Stomach (tissue), 9 donors: ENCODE measurements around the gene KCNQ1. TPM values are rescaled to one million over a fixed set of nuclear protein-coding genes. Genes with fewer than 3 reads are reported as not detected.

Experiments used
- DNase-seq, 2 donors: peaks; one replicate each; pipeline versions ENCODE4 v3.0.0 to v3.0.0-alpha.2; 2013 to 2019
- H3K27ac ChIP-seq, 5 donors: fragments of 200-600 bp in 4 of 5; sonication (generic) in 4 of 5; one replicate each; pipeline ENCODE4 v1.5.1; 2013 to 2019; ENCODE audit warnings: mild to moderate bottlenecking in 1 of 5, moderate library complexity in 1 of 5
- H3K27me3 ChIP-seq, 3 donors: fragments of 200-600 bp; sonication (generic); one replicate each; pipeline ENCODE4 v1.5.1; 2017 to 2019; ENCODE audit warnings: mixed run types in 1 of 3
- H3K36me3 ChIP-seq, 4 donors: fragments of 200-600 bp; sonication (generic); 1 replicate in 3 of 4; 2 replicates in 1 of 4; pipeline ENCODE4 v1.5.1; 2016 to 2019
- H3K4me1 ChIP-seq, 4 donors: fragments of 200-600 bp; sonication (generic); one replicate each; pipeline ENCODE4 v1.5.1; 2016 to 2019
- H3K4me3 ChIP-seq, 4 donors: fragments of 200-600 bp; sonication (generic) in 3 of 4; one replicate each; pipeline ENCODE4 v1.5.1; 2016 to 2019; ENCODE audit warnings: mild to moderate bottlenecking in 1 of 4
- H3K9me3 ChIP-seq, 4 donors: fragments of 200-600 bp; sonication (generic); one replicate each; pipeline ENCODE4 v1.5.1; 2016 to 2019
- EP300 ChIP-seq: sonication (generic); formaldehyde crosslinking; IDR thresholded peaks from one replicate; pipeline ENCODE4 v1.6.1; 2017; ENCODE audit warnings: antibody characterized with exemption
- POLR2A ChIP-seq, 4 donors: fragments of 450-650 bp; IDR thresholded peaks; one replicate each; pipeline ENCODE4 v1.6.1; 2016; ENCODE audit warnings: antibody characterized with exemption in 4 of 4, control low read depth in 2 of 4, mild to moderate bottlenecking in 1 of 4, moderate library complexity in 1 of 4
- POLR2AphosphoS5 ChIP-seq, 3 donors: sonication (generic); formaldehyde crosslinking; IDR thresholded peaks; one replicate each; pipeline ENCODE4 v1.6.1; 2016; ENCODE audit warnings: antibody characterized with exemption in 3 of 3
- WGBS, 5 donors: extraction: QIAGEN DNeasy Blood & Tissue Kit in 3 of 5; methylation state at CpG; one replicate each; pipeline versions ENCODE4 v1.1.5 to v1.1.7; 2013 to 2018; 5-methylcytosine and 5-hydroxymethylcytosine counted together
- intact Hi-C: fragments of 100-400 bp; cut with DNase I; formaldehyde crosslinking; loops from one replicate; pipeline ENCODE4 v1.15.1; 2023; ENCODE audit warnings: low total_unique reads
- polyA plus RNA-seq, 3 donors: library from polyadenylated mRNA; stranded (reverse); fragments of 200-250 nt; gene quantifications; one replicate each; pipeline ENCODE4 v1.2.3, GENCODE V29; 2013
- total RNA-seq, 5 donors: library from RNA; depleted of rRNA; stranded (reverse); fragments of >200 nt; gene quantifications; one replicate each; pipeline versions ENCODE4 v1.1.0 to v1.2.3, GENCODE V29; 2014 to 2016
- TF ChIP-seq, protein P1 (sequence below), 7 experiments: fragments of 450-650 bp in 4 of 7; fragments of 200-600 bp in 3 of 7; sonication (generic) in 3 of 7; IDR thresholded peaks; one replicate each; pipeline ENCODE4 v1.5.1; 2016 to 2019; ENCODE audit warnings: antibody characterized with exemption in 7 of 7, control low read depth in 2 of 7, mild to moderate bottlenecking in 1 of 7
- donor health status: healthy with polysubstance abuse.
- donor health status: Bipolar disorder and iron deficiency.
- donor health status: healthy.

KCNQ1 gene
- total and polyA plus RNA-seq, 8 donors = 12.1 to 155 (median 49.0) TPM

DNA sequence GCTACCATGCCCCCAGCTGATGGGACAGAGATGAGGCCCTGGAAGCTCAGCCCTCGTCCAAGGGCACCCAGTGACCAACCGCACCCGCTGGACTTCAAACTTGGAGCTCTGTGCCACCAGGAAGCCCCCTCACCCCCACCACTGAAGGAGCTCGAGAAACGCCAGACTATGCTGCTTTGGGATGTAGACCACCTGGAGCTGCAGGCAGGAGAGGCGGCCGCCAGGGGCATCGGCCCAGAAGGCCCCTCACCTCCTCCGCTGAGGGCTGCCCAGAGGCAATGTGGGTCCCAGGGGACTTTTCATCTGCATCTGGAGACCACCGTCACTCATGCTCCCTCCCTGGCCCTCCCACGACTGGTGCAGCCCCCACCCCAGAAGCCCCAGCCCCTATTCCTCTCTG is 412.5 kb downstream of the KCNQ1 start:
- DNase-seq = no peak
- TF ChIP-seq EP300 (no peak), POLR2A (IDR thresholded peaks at IDR 0.05) (no peak), POLR2AphosphoS5 (IDR thresholded peaks at IDR 0.05) (no peak)
- TF ChIP-seq, protein P1, sequence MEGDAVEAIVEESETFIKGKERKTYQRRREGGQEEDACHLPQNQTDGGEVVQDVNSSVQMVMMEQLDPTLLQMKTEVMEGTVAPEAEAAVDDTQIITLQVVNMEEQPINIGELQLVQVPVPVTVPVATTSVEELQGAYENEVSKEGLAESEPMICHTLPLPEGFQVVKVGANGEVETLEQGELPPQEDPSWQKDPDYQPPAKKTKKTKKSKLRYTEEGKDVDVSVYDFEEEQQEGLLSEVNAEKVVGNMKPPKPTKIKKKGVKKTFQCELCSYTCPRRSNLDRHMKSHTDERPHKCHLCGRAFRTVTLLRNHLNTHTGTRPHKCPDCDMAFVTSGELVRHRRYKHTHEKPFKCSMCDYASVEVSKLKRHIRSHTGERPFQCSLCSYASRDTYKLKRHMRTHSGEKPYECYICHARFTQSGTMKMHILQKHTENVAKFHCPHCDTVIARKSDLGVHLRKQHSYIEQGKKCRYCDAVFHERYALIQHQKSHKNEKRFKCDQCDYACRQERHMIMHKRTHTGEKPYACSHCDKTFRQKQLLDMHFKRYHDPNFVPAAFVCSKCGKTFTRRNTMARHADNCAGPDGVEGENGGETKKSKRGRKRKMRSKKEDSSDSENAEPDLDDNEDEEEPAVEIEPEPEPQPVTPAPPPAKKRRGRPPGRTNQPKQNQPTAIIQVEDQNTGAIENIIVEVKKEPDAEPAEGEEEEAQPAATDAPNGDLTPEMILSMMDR (IDR thresholded peaks at IDR 0.05) = no peak
- no peaks in the 10 kb centered on the region for H3K9me3 ChIP-seq
- 85 to 87% (median 87%) methylated on average over 8 to 11 of the region's 11 CpGs for WGBS, 5 donors
- H3K36me3 ChIP-seq = no peaks in the 10 kb centered on the region
- H3K4me3 ChIP-seq = no peak overlapping the region
- intact Hi-C loops = no loop called here
- H3K27me3 ChIP-seq = peaks cover 0 to 22% (median 4%) of the 10 kb centered on the region in 3 donors
- peaks cover 2 to 4% (median 3%) of the 10 kb centered on the region in 4 donors for H3K4me1 ChIP-seq
- H3K27ac ChIP-seq = no peak overlapping the region

DNA sequence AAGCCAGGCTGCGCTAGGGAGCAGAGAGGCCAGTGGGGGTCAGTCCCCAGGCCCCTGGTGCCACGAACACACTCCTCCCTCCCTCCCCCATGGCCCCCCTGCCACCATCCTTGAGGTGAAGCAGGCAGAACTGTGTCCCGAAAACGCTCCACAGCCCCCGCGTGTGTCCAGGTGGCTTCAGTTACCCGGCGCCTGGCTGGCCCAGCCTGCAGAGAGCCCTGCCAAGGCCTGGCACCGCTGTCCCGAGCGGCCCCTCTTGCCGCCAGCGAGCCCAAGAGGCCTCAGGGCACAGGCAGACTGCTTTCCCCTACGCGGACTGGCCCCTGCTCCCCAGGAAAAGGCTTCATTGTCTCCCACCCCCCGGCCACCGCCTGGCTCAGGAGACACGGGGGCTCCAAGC is 413.1 kb downstream of the KCNQ1 start:
- TF ChIP-seq, protein P1 (IDR thresholded peaks at IDR 0.05) = no peak
- TF ChIP-seq POLR2AphosphoS5 (IDR thresholded peaks at IDR 0.05) = no peak
- TF ChIP-seq POLR2A (IDR thresholded peaks at IDR 0.05) = no peak
- no peak for TF ChIP-seq EP300
- no peaks in the 10 kb centered on the region for H3K36me3 ChIP-seq
- H3K27me3 ChIP-seq = peaks cover 0 to 28% (median 9%) of the 10 kb centered on the region in 3 donors
- WGBS, 5 donors = 78 to 94% (median 86%) methylated on average over 9 to 18 of the region's 18 CpGs
- H3K27ac ChIP-seq = no peak overlapping the region
- peaks cover 8 to 11% (median 9%) of the 10 kb centered on the region in 4 donors for H3K4me1 ChIP-seq
- no peak overlapping the region for H3K4me3 ChIP-seq
- H3K9me3 ChIP-seq = no peaks in the 10 kb centered on the region
- intact Hi-C loops = no loop called here
- no peak for DNase-seq

DNA sequence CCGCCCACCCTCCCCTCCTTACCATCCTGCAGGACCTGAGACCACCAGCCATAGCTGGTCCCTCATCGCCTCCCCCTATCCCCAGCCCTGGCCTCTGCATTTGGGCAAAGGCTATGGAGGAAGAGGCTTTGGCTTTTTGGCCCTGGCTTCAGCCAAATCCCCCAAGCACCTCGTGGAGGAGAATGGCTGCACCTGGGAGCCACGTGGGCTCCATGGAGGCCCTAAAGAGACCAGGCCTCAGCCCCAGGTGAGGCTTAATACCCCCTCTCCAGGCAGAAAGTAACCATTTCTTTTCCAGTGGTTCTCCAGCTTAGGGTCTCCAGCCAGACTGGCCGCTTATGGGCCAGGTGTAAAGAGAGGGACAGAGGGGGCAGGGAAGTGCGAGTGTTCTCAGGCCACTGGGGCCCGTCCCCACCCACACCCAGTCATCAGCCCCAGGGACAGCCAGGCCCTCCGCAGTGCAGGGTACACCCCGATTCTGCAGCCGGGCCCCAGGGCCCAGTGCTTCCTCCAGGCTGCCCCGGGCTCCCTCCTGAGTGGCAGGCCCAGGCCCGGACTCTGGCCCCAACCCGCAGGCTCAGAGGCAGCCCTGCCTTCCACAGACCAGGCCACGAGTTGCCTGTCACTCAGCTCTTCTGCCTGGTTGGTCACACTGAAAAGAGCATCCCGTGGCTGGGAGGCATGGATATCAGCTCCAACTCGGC is 414.3 kb downstream of the KCNQ1 start:
- no peak for TF ChIP-seq EP300
- TF ChIP-seq POLR2A (IDR thresholded peaks at IDR 0.05) = no peak
- no peak for TF ChIP-seq POLR2AphosphoS5 (IDR thresholded peaks at IDR 0.05)
- TF ChIP-seq, protein P1 (IDR thresholded peaks at IDR 0.05) = no peak
- no peak for DNase-seq
- H3K4me1 ChIP-seq = peaks cover 11 to 17% (median 15%) of the 10 kb centered on the region in 4 donors
- H3K27me3 ChIP-seq = peaks cover 0 to 40% (median 19%) of the 10 kb centered on the region in 3 donors
- H3K4me3 ChIP-seq = no peak overlapping the region
- H3K36me3 ChIP-seq = no peaks in the 10 kb centered on the region
- no peak overlapping the region for H3K27ac ChIP-seq
- WGBS, 5 donors = 64 to 86% (median 81%) methylated on average over 11 to 16 of the region's 16 CpGs
- H3K9me3 ChIP-seq = no peaks in the 10 kb centered on the region
- intact Hi-C loops = no loop called here

DNA sequence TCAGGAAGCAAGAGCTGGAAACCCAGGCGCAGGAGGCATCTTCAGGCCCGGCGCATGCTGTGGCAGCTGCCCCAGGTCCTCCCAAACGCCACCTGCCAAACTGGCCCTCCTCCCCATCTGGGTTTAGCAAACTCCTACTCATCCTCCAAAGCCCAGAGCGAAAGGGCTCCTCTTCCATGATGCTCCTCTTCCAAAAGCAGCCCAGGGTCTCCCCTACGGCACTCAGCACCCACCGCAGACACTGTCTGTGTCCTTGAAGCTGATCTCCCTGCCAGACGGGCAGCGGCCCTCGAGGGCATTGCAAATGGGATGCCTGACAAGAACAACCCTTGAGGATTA is 414.9 kb downstream of the KCNQ1 start:
- no peak for DNase-seq
- peaks cover 11 to 17% (median 15%) of the 10 kb centered on the region in 4 donors for H3K4me1 ChIP-seq
- WGBS, 5 donors = 92 to 96% (median 95%) methylated on average over 4 to 10 of the region's 10 CpGs
- TF ChIP-seq POLR2A (IDR thresholded peaks at IDR 0.05) (no peak), EP300 (no peak), POLR2AphosphoS5 (IDR thresholded peaks at IDR 0.05) (no peak)
- TF ChIP-seq, protein P1 (IDR thresholded peaks at IDR 0.05) = no peak
- intact Hi-C loops = no loop called here
- no peak overlapping the region for H3K27ac ChIP-seq
- H3K9me3 ChIP-seq = no peaks in the 10 kb centered on the region
- no peak overlapping the region for H3K4me3 ChIP-seq
- no peaks in the 10 kb centered on the region for H3K36me3 ChIP-seq
- peaks cover 0 to 45% (median 20%) of the 10 kb centered on the region in 3 donors for H3K27me3 ChIP-seq
